Measurements from ENCODE around the gene FUBP1. TPM values are rescaled to one million over a fixed set of nuclear protein-coding genes. Genes with fewer than 3 reads are reported as not detected.

Gene FUBP1
- total and polyA plus RNA-seq, 9 of the 15 experiments (the other 6 are each of a cell fraction or from before 2014, with no cell fraction given), result 104 to 294 (median 213) TPM

- Histone ChIP-seq H4K20me1 (replicated peaks; ENCODE audit: control insufficient read depth, insufficient read depth, low read length) (no peaks in the 10 kb centered on the region), H3K4me1 (replicated peaks in 1 of 2; ENCODE audit: control insufficient read depth in 2 of 2, insufficient read depth in 2 of 2, low read length in 2 of 2) (no peaks in the 10 kb centered on the region), H3K9me1 (ENCODE audit: control insufficient read depth, insufficient read depth, low read length) (no peaks in the 10 kb centered on the region), H3K27ac (ENCODE audit: extremely low read depth, low read depth, low read length) (no peak overlapping the region; the same call in 2 of the 3 replicates), H3K9me3 (replicated peaks; ENCODE audit: control insufficient read depth, insufficient read depth, low read depth, low read length) (no peaks in the 10 kb centered on the region), H2AFZ (ENCODE audit: low read depth, low read length) (no peak overlapping the region), H3K9ac (ENCODE audit: insufficient read depth in 1 of 2, low read depth in 2 of 2, low read length in 2 of 2) (no peak overlapping the region), H3K79me2 (ENCODE audit: control insufficient read depth, insufficient read depth, low read length) (peaks cover 47% of the 10 kb centered on the region), H3K36me3 (ENCODE audit: control insufficient read depth, insufficient read depth, low read length) (peaks cover 100% of the 10 kb centered on the region), H3K4me3 (no peak overlapping the region), H3K27me3 (ENCODE audit: control insufficient read depth in 2 of 2, insufficient read depth in 2 of 2, low read length in 2 of 2) (no peaks in the 10 kb centered on the region), H3K4me2 (ENCODE audit: insufficient read depth, low read length) (no peak overlapping the region)
- WGBS (ENCODE audit: insufficient coverage, low coverage, missing lambda C conversion rate), result 88% methylated on average over 2 of the region's 2 CpGs
- in situ Hi-C loops (cut with MboI) (no loop called here), intact Hi-C loops (cut with micrococcal nuclease) (no loop called here)
- no TSS peak for BruUV-seq (replicated peaks)
- ChIA-PET CTCF (ENCODE audit: low intra/inter-chr PET ratio) (no interaction called here), POLR2A (interaction anchor here (0.6 to 2.4 kb wide), 2 partner anchors 8 to 17 kb away, joined by 4 to 6 read pairs; no protein-coding TSS in a partner anchor)
- DNase-seq (ENCODE audit: extremely low read depth in 1 of 4, low spot score in 3 of 4) (no peak), ATAC-seq (no peak), FAIRE-seq (no peak)
- TF ChIP-seq MAFF (IDR thresholded peaks at IDR 0.05; ENCODE audit: low read length), result peak; percentile 27; the same call in 1 of the 2 replicates
- no peak for TF ChIP-seq MEF2A (IDR thresholded peaks at IDR 0.05; ENCODE audit: control insufficient read depth, low read depth, low read length)
- no peak for TF ChIP-seq ZNF75A (CRISPR knock-in tag; IDR thresholded peaks at IDR 0.05)
- TF ChIP-seq C11orf30 (IDR thresholded peaks at IDR 0.05; ENCODE audit: low read depth), result peak; percentile 66
- TF ChIP-seq TEAD1 (CRISPR knock-in tag; IDR thresholded peaks at IDR 0.05), result no peak
- no peak for TF ChIP-seq PKNOX1 (IDR thresholded peaks at IDR 0.05)
- TF ChIP-seq MAFG (tag; conservative IDR thresholded peaks at IDR 0.05), result peak; percentile 53
- TF ChIP-seq MAFK (IDR thresholded peaks at IDR 0.05; ENCODE audit: low read length), result peak; percentile 29; the same call in 1 of the 2 replicates
- no peak for TF ChIP-seq ZNF146 (CRISPR knock-in tag; IDR thresholded peaks at IDR 0.05; ENCODE audit: unreplicated experiment)
- TF ChIP-seq ZNF316 (IDR thresholded peaks at IDR 0.05), result peak; percentile 78
- no peak for TF ChIP-seq GABPB2 (CRISPR knock-in tag; conservative IDR thresholded peaks at IDR 0.05)
- TF ChIP-seq AFF4 (CRISPR knock-in tag; IDR thresholded peaks at IDR 0.05), result no peak
- TF ChIP-seq HMBOX1 (IDR thresholded peaks at IDR 0.05), result no peak
- no peak for TF ChIP-seq ZNF780A (CRISPR knock-in tag; IDR thresholded peaks at IDR 0.05)
- TF ChIP-seq TFE3 (CRISPR knock-in tag; IDR thresholded peaks at IDR 0.05), result no peak
- no peak for TF ChIP-seq RNF2 (IDR thresholded peaks at IDR 0.05)
Observed at GRCh38 chr1:77958850-77959249, 20.0 kb downstream of the FUBP1 start.
